Mesenteric fat pad (tissue), 1 donor: Measurements from ENCODE around the gene MYO1E. TPM values are rescaled to one million over a fixed set of nuclear protein-coding genes. Genes with fewer than 3 reads are reported as not detected.
"Not testable (repeated sequence)": the region's sequence is repeated elsewhere in the genome, so short reads cannot be mapped to it uniquely, and the experiment has no call there.

Source experiments
- DNase-seq: peaks from one replicate; pipeline ENCODE4 v3.0.0-alpha.2; 2020; ENCODE audit warnings: low spot score
- total RNA-seq: library from RNA; stranded (reverse); fragmentation: NEBNext Ultra II Directional; extraction: Animal tissue kit (Norgen Biotek cat#: 25700); gene quantifications from one replicate; pipeline ENCODE4 v1.2.1, GENCODE V29; 2021
- donor health status: DM: yes; HTN: yes; CAD: no.

Gene MYO1E
- total RNA-seq, 1 donor from 2014 or later, result 68.7 TPM

DNA sequence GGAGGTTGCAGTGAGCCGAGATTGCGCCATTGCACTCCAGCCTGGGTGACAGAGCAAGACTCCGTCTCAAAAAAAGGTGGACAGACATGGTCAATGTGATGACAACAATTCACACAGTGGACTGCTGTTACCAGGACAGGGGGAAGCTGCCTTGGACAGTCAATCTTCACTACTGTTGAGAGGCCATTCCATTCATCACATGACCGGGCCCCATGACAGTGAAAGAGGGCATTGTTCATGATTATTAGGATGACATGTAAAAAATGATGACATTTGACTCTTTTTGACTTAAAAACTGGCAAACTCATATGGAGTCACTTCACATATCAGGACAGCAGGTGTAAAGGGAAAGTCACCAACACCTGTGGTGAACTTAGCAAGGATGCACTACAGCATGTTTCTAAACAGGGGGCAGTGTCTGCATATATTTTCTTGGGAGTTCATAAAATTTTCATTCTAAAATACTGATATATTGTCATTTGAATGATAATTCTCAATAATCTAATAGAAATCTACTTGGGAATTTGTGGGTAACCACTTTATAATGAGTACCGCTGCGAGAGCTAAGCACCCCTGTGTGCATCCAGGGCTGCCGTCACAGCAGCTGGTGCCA is 200.3 kb downstream of the MYO1E start:
- no peak for DNase-seq

DNA sequence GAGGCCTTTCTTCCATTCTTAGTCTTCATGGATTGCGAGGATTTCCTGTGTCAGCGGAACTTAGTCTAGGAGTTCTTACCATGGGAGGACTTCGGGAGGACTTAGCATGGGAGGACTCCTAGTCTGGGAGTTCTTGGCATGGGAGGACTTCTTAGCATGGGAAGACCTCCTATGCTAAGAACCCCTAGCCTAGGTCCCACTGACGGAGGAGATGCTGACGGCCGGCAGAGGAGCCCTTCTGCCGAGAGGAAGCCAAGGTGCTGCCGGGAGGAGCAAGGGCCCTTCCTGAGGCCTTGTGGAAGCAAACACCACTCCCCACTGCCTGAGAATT is 201.6 kb downstream of the MYO1E start:
- DNase-seq, result no peak

DNA sequence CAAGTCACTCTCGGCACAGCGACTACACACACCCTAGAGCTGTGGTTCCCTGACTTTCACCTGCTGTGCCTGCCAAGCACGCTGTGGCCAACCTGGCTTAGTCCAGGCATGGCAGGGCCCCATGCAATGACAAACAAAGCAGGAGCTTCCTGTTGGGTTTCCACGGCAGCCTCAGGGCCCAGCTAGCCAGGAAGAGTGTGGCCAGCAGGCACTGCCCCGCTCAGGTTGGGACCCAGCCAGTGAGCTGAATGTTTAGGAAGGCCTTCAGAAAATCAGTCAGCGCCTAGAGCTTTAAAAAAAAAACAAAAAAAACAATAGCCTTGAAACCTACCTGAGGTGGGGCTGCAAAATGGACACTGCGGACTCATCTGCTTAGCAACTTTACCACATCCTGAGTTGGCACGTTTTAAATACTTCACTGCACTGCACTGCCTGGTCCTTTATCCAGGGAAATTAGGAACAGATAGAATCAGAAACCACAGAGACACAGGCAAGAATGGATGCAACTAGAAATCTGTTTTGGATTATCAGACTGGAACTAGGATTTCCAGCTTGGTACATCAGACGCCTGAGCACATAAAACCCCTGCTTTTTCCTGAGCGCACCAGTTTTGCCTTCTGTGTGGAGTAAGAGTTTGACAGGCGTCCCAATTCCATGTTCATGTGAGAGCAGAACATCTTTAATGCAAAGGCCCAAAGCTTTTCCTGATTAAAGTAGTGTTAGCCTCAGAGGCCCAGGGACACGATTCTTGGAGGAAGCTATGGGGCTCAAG is 202.2 kb downstream of the MYO1E start:
- no peak for DNase-seq

DNA sequence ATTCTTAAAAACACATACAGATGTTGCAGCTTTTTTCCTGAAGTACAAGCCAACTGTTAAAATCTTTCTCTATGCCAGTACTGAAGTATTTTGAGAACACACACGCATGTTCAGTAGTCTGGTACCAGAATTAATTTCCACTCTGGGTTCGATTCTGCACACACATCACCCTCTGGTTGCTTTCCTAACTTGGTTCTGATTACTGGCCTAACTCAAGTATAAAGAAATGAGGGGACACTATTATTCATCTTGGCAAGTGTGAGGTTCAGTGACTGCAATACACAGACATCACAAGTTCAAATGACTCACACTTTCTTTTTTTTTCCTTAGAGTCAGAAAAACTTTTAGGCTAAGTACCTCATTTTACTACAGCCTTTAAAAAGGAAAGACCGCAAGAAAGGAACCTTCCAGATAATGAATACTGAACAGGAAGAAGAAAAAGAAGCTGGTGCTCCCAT is 203.4 kb downstream of the MYO1E start:
- no peak for DNase-seq

DNA sequence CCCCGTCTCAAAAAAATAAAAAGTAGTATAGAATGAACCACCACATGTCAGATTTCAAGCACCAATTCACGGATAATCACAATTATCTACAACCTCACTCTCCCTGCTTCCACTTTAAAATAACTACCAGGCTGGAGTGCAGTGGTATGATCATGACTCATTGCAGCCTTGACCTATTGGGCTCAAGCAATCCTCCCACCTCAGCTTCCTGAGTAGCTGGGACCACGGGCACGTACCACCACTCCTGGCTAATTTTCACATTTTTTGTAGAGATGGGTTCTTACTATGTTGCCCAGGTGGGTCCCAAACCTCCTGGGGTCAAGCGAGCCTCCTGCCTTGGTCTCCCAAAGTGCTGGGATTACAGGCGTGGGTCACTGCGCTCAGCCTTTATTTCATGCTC is 204.1 kb downstream of the MYO1E start:
- no peak for DNase-seq

- DNase-seq, result no peak
Observed at GRCh38 chr15:59166601-59167265, 205.9 kb downstream of the MYO1E start.

- no peak for DNase-seq
Observed at GRCh38 chr15:59166166-59166565, 206.5 kb downstream of the MYO1E start.

DNA sequence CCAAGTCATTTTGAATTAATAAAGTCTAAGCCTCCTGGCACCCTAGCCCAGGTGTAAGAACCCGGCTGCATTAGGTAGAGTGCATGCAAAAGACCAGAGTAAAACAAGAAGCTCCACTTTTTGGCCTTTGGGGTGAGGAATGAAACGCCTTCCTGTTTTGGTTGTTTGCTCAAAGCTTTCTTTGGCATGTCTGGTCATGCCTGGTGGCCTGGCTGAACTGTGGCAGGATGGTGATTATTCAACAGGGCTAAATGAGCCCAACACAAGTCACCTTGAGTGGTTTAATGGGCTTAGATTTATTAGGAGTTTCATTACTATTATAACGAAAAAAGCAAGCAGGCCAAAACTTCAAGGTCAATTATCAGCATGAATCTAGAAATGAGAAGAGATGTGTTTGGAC is 206.9 kb downstream of the MYO1E start:
- no peak for DNase-seq

GRCh38 chr15:59162080-59162479 is 210.6 kb downstream of the MYO1E start:
- not testable (repeated sequence) for DNase-seq

DNA sequence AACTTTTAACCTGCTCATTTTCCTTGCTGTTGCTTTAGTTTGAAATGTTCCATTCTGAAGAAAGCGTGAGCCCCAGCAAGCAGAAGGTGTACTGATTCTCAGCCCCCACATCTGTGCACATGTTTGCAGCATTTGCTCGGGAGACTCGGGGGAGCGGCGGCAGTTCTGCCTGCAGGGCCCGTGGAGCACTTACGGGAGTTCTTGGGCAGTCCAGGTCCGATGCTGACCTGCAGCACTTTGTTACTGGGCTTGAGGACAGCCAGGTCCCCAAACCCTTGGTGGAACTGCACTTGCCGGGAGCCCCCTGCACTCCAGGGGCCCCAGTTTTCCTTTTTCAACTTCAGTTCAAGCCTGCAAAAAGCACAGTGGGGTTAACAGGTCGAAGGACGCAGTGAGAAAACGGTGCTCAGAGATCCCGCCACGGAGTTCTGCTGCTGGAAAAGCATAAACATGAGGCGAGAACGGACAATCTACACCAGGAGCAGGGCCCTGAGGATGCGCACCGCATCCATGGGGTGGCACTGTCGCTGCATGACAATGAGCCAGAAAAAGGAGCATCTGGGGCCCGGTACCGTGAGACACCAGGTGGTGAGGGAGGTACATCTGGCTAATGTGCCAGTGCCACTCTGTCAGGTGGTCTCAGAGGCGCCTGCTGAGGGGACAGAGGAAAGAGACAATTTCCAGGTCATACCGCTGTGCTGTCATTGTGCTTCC is 211.6 kb downstream of the MYO1E start:
- no peak for DNase-seq

- no peak for DNase-seq
Observed at GRCh38 chr15:59159210-59159609, 213.5 kb downstream of the MYO1E start.

DNA sequence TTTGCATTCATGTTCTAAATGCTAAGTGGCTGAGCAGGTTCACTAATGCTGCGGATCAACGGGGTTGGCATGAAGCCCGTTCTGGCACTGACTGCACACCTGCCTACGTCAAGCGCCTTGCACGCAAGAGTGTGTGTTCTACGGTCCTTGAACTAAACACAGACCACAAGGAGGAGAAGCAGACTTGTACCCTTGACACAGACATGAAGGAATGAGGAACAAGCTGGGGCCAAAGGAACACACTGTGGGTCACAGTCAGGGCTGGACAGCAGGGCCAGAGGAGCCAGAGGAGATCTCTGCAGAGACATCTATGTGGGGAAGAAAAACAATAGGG is 214.0 kb downstream of the MYO1E start:
- no peak for DNase-seq

DNA sequence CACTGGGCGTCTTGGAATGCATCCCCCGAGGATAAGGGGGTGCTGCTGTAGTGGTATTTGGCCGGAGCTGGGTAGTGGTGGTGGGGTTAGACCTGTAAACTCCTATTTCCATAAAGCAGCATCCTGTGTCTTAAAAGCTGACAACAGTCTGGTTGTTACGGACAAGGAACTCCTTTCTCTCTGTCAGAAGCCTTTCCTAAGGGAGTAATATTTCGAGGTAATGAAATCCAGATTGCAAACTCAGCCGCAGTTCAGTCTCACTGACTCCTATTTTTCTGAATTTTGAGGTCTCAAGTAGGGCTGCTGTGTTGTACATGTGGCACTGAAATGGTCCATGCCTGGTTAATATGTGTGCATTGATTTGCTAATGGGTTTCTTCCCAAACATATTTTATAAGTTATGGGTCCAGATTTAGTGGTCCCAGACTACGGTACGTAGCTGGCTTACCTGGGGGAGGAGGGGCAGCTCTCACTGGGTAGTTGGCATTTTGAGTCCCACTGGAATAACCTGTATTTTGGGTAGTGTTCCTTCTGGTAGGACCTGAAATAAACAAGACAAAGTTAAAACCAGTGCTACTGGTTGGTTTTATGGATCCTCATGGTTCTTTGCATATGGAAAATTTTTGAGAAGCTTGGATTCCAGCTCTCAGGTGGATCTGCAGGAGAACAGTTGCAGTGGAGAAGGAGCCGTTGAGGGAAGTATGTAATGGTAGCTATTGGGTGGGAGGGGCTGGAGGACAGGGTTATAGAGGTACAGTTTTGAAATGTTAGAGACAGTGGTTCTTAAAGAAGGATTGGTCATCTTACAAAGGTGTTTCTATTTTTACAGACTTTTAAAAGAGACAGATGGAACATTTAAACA is 214.6 kb downstream of the MYO1E start:
- no peak for DNase-seq

DNA sequence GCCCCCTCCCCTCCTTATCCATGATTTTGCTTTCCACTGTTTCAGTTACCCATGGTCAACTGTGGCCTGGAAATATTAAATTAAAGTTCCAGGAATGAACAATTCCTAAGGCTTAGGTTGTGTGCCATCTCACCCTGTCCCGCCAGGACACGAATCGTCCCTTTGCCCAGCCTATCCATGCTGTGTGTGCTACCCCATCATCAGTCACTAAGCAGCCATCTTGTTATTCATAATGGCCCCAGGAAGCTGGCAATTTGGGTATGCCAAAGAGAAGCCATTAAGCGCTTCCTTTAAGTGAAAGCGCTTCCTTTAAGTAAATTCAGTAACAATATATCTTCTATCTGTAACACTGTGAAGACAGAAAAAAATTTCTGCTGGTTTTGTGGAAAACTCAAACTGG is 215.3 kb downstream of the MYO1E start:
- no peak for DNase-seq

- no peak for DNase-seq
Observed at GRCh38 chr15:59155431-59155830, 217.2 kb downstream of the MYO1E start.

- no peak for DNase-seq
Observed at GRCh38 chr15:59154243-59154642, 218.4 kb downstream of the MYO1E start.

DNA sequence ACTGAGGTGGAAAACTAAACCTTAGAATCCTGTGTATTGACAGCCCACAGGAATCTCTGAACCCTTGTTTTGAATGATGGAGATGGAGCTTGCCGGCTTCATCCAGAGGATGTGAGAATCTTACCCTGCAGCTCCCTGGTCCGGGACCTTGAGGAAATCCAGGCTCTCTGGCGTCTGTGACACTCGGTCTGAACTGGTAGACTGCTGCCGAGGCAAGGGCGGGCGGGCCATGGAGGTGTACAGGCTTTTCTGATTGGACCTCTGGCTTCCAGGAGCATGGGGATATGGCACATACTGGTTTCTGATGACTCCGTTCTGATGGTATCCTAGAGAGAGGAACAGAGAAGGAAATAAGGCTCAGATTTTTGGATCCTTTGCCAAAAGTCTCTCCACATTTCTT is 219.2 kb downstream of the MYO1E start:
- no peak for DNase-seq

DNA sequence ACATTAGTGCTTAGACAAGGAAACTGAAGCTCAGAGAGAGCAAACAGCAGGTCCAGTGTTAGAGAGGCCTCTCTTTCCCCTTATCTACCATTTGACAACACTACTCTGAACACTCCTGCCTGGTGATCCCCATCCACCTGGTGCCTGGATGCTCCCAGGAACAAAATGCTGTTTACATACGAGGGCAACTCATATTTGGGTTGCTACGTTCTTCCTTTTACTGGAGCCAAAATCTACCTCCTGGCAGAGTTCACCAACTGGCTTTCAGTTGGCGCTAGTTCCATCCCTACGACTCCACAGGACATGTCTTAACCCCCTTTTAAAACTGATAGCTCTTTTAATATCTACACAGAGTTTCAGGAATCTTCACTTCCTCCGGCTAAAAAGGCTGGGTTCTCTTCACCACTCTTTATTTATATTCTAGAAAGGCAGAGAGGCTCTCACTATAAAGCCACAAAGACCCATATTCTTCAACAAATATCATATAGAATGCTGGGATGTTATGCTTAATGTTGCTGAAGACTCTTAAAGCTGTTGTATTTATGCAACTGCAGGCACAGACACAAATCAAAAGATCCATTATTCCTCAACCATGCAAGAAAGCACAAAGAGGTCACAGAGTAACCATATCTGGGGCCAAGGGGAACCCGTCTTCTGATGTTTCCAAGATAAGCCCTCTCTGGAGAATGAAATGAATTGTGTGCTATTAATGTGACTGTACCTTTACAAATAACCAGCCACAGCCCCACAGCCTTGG is 219.8 kb downstream of the MYO1E start:
- DNase-seq, result no peak

- DNase-seq, result no peak
Observed at GRCh38 chr15:59150185-59150584, 222.5 kb downstream of the MYO1E start.

DNA sequence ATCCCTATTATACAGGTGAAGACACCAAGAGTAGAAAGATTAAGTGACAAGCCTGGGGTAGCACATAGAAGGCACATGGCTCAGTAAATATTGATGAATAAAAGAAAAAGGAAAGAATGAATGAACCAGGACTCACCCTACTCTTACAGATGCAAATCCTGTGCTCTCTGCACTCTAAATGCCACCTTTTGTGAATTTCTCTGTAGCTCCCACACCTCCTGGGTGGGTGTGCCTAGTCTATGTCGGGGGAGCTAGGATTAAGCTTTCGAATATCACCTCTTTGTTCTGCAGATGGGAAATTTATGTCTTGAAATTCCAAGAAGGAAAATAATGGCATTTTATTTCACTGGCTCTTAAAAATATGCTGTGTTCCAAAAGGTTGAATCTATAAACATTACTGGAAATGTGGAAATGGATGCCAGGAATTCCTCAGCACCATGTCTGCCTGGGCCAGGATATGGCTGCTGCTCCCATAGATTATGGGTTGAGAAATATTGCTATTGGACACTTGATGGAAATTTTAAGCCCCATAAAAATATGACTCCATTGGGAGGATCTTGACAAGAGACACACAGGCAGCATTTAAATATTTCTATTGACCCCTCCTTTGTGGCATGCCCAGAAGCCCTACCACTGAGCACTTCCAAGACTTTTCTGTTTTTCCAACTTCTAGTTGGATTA is 224.4 kb downstream of the MYO1E start:
- no peak for DNase-seq
